GM12892 (cell line): ENCODE data around the gene RGS16.

ENCODE experiments used
- POLR2AphosphoS5 ChIP-seq: IDR thresholded peaks from 2 replicates; pipeline ENCODE4 v1.6.1; 2011; ENCODE audit warnings: low read depth, low read length, control low read depth
- TAF1 ChIP-seq: IDR thresholded peaks from 2 replicates; pipeline ENCODE4 v1.6.1; 2011; ENCODE audit warnings: low read depth, mild to moderate bottlenecking, control low read depth, low read length, borderline replicate concordance

DNA sequence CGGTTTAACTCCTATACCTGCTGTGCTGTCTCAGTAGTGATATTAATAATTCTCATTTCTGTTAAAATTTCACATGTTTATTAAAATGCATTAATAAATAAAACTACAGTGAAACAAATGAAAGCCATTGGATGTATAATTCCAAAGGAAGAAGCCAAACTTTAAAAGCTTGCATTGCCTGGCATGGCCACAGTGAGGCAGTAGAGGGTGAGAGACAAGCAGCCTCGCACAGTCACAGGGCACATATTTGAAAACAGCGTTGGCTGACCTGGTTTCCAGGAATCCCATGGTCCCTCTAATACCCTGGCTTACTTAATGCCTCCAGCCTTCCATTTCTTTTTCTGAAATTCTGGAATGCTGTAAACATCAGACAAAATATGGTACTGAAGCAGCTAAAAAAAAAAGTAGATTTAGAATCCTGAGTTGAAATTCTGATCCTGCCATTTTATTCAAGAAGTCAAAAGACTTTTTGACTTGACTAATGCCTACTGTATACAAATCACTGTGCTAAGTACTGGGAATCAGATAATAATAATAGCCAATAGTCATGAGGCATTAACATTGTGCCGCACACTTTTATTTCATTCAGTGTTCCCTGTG is 8.4 kb downstream of the RGS16 start:
- TF ChIP-seq TAF1 (no peak), POLR2AphosphoS5 (no peak)
